HEK293 (cell line): ENCODE results near the gene APBB2.

Experiments used
- BCL11A ChIP-seq: fragments of 450-650 bp; formaldehyde crosslinking; IDR thresholded peaks from 2 replicates; pipeline ENCODE4 v1.5.1; 2016; ENCODE audit warnings: low read depth, missing biosample characterization, missing genetic modification characterization
- BCL11B ChIP-seq: fragments of 450-650 bp; formaldehyde crosslinking; IDR thresholded peaks from 2 replicates; pipeline ENCODE4 v1.5.1; 2016; ENCODE audit warnings: low read depth, missing biosample characterization, missing genetic modification characterization
- SALL2 ChIP-seq: fragments of 450-650 bp; formaldehyde crosslinking; IDR thresholded peaks from 2 replicates; pipeline ENCODE4 v1.5.0; 2017; ENCODE audit warnings: missing biosample characterization, mild to moderate bottlenecking, missing genetic modification characterization, borderline replicate concordance
- SP7 ChIP-seq: fragments of 450-650 bp; formaldehyde crosslinking; IDR thresholded peaks from 2 replicates; pipeline ENCODE4 v1.5.1; 2016; ENCODE audit warnings: missing biosample characterization, missing genetic modification characterization
- TCF7L2 ChIP-seq: IDR thresholded peaks from 2 replicates; pipeline ENCODE4 v1.6.1; 2011; ENCODE audit warnings: low read depth, mild to moderate bottlenecking, inconsistent platforms, low read length, moderate library complexity, borderline replicate concordance
- WT1 ChIP-seq: fragments of 450-650 bp; formaldehyde crosslinking; IDR thresholded peaks from 2 replicates; pipeline ENCODE4 v1.5.1; 2016; ENCODE audit warnings: missing biosample characterization, missing genetic modification characterization
- YY2 ChIP-seq: fragments of 450-650 bp; formaldehyde crosslinking; IDR thresholded peaks from 2 replicates; pipeline ENCODE4 v1.5.1; 2016; ENCODE audit warnings: missing biosample characterization, missing genetic modification characterization
- ZBTB7A ChIP-seq: fragments of 450-650 bp; formaldehyde crosslinking; IDR thresholded peaks from 2 replicates; pipeline ENCODE4 v1.5.1; 2016; ENCODE audit warnings: low read depth, missing biosample characterization, missing genetic modification characterization
- ZNF140 ChIP-seq: fragments of 450-650 bp; formaldehyde crosslinking; IDR thresholded peaks from 2 replicates; pipeline ENCODE4 v1.5.1; 2016; ENCODE audit warnings: missing biosample characterization, missing genetic modification characterization
- ZNF16 ChIP-seq: fragments of 450-650 bp; formaldehyde crosslinking; IDR thresholded peaks from 2 replicates; pipeline ENCODE4 v1.5.1; 2016; ENCODE audit warnings: low read depth, missing biosample characterization, missing genetic modification characterization
- ZNF221 ChIP-seq: fragments of 450-650 bp; formaldehyde crosslinking; IDR thresholded peaks from 2 replicates; pipeline ENCODE4 v1.5.1; 2017; ENCODE audit warnings: missing biosample characterization, missing genetic modification characterization, borderline replicate concordance
- ZNF341 ChIP-seq: fragments of 450-650 bp; formaldehyde crosslinking; IDR thresholded peaks from 2 replicates; pipeline ENCODE4; 2016; ENCODE audit warnings: low read depth, missing biosample characterization, missing genetic modification characterization
- ZNF626 ChIP-seq: fragments of 450-650 bp; sonication (Bioruptor Pico); formaldehyde crosslinking; IDR thresholded peaks from 2 replicates; pipeline ENCODE4 v1.5.1; 2018; ENCODE audit warnings: missing biosample characterization, missing genetic modification characterization, inconsistent platforms
- ZNF629 ChIP-seq: fragments of 450-650 bp; formaldehyde crosslinking; IDR thresholded peaks from 2 replicates; pipeline ENCODE4 v1.5.1; 2017; ENCODE audit warnings: missing biosample characterization, missing genetic modification characterization
- ZNF677 ChIP-seq: fragments of 450-650 bp; IDR thresholded peaks from 2 replicates; pipeline ENCODE4 v1.5.0; 2018; ENCODE audit warnings: missing biosample characterization, mild to moderate bottlenecking, missing genetic modification characterization, moderate library complexity
- ZNF76 ChIP-seq: fragments of 450-650 bp; formaldehyde crosslinking; IDR thresholded peaks from 2 replicates; pipeline ENCODE4; 2016; ENCODE audit warnings: low read depth, missing biosample characterization, missing genetic modification characterization, borderline replicate concordance
- ZNF777 ChIP-seq: fragments of 450-650 bp; formaldehyde crosslinking; IDR thresholded peaks from 2 replicates; pipeline ENCODE4 v1.5.1; 2017; ENCODE audit warnings: missing biosample characterization, missing genetic modification characterization, borderline replicate concordance
- ZNF785 ChIP-seq: fragments of 450-650 bp; formaldehyde crosslinking; IDR thresholded peaks from 2 replicates; pipeline ENCODE4 v1.5.1; 2016; ENCODE audit warnings: missing biosample characterization, missing genetic modification characterization
- ZNF843 ChIP-seq: fragments of 450-650 bp; formaldehyde crosslinking; IDR thresholded peaks from 2 replicates; pipeline ENCODE4 v1.5.1; 2016; ENCODE audit warnings: missing biosample characterization, missing genetic modification characterization
- TF ChIP-seq, protein P1 (sequence below): fragments of 450-650 bp; formaldehyde crosslinking; IDR thresholded peaks from 2 replicates; pipeline ENCODE4 v1.5.0; 2017; ENCODE audit warnings: missing biosample characterization, missing genetic modification characterization, borderline replicate concordance
- TF ChIP-seq, protein P2 (sequence below): fragments of 450-650 bp; formaldehyde crosslinking; IDR thresholded peaks from 2 replicates; pipeline ENCODE4 v1.5.1; 2016; ENCODE audit warnings: missing biosample characterization, missing genetic modification characterization
- TF ChIP-seq, protein P3 (sequence below): fragments of 450-650 bp; formaldehyde crosslinking; IDR thresholded peaks from 2 replicates; pipeline ENCODE4 v1.5.1; 2016; ENCODE audit warnings: missing biosample characterization, missing genetic modification characterization
- TF ChIP-seq, protein P4 (sequence below): fragments of 450-650 bp; formaldehyde crosslinking; IDR thresholded peaks from 2 replicates; pipeline ENCODE4 v1.5.1; 2017; ENCODE audit warnings: missing biosample characterization, missing genetic modification characterization
- TF ChIP-seq, protein P5 (sequence below): fragments of 450-650 bp; formaldehyde crosslinking; IDR thresholded peaks from 2 replicates; pipeline ENCODE4 v1.5.1; 2017; ENCODE audit warnings: missing biosample characterization, missing genetic modification characterization

The APBB2 gene

DNA sequence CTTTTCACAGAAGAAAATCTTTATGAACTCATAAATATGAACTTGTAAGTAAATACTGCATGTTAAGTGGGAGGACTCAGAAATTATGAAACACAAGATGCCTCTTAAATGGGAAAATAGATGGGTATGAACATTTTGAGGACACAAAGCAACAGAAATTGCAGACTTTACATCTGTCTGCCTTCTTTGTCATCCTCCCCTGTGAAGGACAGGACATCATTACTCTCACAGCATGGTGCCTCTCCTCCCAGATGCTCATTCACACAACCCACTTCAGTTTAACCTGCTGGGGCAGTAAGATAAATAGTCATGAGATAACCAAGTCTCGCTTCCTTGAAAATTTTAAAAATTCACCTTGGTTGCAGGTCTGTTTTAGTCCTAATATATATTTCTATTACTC, 144.5 kb downstream of the APBB2 start (continued):
- TF ChIP-seq, protein P1, sequence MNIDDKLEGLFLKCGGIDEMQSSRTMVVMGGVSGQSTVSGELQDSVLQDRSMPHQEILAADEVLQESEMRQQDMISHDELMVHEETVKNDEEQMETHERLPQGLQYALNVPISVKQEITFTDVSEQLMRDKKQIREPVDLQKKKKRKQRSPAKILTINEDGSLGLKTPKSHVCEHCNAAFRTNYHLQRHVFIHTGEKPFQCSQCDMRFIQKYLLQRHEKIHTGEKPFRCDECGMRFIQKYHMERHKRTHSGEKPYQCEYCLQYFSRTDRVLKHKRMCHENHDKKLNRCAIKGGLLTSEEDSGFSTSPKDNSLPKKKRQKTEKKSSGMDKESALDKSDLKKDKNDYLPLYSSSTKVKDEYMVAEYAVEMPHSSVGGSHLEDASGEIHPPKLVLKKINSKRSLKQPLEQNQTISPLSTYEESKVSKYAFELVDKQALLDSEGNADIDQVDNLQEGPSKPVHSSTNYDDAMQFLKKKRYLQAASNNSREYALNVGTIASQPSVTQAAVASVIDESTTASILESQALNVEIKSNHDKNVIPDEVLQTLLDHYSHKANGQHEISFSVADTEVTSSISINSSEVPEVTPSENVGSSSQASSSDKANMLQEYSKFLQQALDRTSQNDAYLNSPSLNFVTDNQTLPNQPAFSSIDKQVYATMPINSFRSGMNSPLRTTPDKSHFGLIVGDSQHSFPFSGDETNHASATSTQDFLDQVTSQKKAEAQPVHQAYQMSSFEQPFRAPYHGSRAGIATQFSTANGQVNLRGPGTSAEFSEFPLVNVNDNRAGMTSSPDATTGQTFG (tag by site-specific recombination), result no peak
- TF ChIP-seq, protein P2, sequence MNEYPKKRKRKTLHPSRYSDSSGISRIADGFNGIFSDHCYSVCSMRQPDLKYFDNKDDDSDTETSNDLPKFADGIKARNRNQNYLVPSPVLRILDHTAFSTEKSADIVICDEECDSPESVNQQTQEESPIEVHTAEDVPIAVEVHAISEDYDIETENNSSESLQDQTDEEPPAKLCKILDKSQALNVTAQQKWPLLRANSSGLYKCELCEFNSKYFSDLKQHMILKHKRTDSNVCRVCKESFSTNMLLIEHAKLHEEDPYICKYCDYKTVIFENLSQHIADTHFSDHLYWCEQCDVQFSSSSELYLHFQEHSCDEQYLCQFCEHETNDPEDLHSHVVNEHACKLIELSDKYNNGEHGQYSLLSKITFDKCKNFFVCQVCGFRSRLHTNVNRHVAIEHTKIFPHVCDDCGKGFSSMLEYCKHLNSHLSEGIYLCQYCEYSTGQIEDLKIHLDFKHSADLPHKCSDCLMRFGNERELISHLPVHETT (tag by site-specific recombination), result no peak
- TF ChIP-seq TCF7L2 (no peak), ZNF677 (tag by site-specific recombination) (no peak), YY2 (tag by site-specific recombination) (no peak), ZNF221 (no peak), ZNF629 (tag by site-specific recombination) (no peak), ZNF626 (tag by site-specific recombination) (no peak), ZNF843 (no peak), SALL2 (tag by site-specific recombination) (no peak), BCL11B (tag by site-specific recombination) (no peak), ZBTB7A (tag by site-specific recombination) (no peak), ZNF140 (tag by site-specific recombination) (no peak), ZNF16 (tag by site-specific recombination) (no peak), ZNF341 (no peak), WT1 (tag by site-specific recombination) (peak; percentile 91), ZNF76 (tag by site-specific recombination) (no peak), SP7 (tag by site-specific recombination) (peak; percentile 72), ZNF785 (no peak), ZNF777 (tag by site-specific recombination) (no peak), BCL11A (no peak)
- TF ChIP-seq, protein P3, sequence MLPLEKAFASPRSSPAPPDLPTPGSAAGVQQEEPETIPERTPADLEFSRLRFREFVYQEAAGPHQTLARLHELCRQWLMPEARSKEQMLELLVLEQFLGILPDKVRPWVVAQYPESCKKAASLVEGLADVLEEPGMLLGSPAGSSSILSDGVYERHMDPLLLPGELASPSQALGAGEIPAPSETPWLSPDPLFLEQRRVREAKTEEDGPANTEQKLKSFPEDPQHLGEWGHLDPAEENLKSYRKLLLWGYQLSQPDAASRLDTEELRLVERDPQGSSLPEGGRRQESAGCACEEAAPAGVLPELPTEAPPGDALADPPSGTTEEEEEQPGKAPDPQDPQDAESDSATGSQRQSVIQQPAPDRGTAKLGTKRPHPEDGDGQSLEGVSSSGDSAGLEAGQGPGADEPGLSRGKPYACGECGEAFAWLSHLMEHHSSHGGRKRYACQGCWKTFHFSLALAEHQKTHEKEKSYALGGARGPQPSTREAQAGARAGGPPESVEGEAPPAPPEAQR, result no peak
- TF ChIP-seq, protein P4, sequence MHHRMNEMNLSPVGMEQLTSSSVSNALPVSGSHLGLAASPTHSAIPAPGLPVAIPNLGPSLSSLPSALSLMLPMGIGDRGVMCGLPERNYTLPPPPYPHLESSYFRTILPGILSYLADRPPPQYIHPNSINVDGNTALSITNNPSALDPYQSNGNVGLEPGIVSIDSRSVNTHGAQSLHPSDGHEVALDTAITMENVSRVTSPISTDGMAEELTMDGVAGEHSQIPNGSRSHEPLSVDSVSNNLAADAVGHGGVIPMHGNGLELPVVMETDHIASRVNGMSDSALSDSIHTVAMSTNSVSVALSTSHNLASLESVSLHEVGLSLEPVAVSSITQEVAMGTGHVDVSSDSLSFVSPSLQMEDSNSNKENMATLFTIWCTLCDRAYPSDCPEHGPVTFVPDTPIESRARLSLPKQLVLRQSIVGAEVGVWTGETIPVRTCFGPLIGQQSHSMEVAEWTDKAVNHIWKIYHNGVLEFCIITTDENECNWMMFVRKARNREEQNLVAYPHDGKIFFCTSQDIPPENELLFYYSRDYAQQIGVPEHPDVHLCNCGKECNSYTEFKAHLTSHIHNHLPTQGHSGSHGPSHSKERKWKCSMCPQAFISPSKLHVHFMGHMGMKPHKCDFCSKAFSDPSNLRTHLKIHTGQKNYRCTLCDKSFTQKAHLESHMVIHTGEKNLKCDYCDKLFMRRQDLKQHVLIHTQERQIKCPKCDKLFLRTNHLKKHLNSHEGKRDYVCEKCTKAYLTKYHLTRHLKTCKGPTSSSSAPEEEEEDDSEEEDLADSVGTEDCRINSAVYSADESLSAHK (tag by site-specific recombination), result no peak
- TF ChIP-seq, protein P5, sequence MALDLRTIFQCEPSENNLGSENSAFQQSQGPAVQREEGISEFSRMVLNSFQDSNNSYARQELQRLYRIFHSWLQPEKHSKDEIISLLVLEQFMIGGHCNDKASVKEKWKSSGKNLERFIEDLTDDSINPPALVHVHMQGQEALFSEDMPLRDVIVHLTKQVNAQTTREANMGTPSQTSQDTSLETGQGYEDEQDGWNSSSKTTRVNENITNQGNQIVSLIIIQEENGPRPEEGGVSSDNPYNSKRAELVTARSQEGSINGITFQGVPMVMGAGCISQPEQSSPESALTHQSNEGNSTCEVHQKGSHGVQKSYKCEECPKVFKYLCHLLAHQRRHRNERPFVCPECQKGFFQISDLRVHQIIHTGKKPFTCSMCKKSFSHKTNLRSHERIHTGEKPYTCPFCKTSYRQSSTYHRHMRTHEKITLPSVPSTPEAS, result no peak
